Measurements from ENCODE around the gene ROMO1. TPM values are rescaled to one million over a fixed set of nuclear protein-coding genes. Genes with fewer than 3 reads are reported as not detected.
A peak's percentile ranks its signal among the peaks of the same experiment; 100 is the strongest.
"Not testable (repeated sequence)": the region's sequence is repeated elsewhere in the genome, so short reads cannot be mapped to it uniquely, and the experiment has no call there.

ROMO1 gene
- total RNA-seq, 1 donor from 2014 or later: 128 TPM

- Mint-ChIP-seq H3K27me3 (ENCODE audit: low read depth) (no peaks in the 10 kb centered on the region), H3K4me3 (ENCODE audit: unreplicated experiment) (no peak overlapping the region), H3K4me1 (ENCODE audit: low read depth) (peaks cover 20% of the 10 kb centered on the region), H3K36me3 (ENCODE audit: low read depth) (peaks cover 49% of the 10 kb centered on the region), H3K9me3 (ENCODE audit: low read depth) (no peaks in the 10 kb centered on the region), H3K27ac (ENCODE audit: unreplicated experiment) (peak overlapping the region; percentile 57)
- TF ChIP-seq CTCF (IDR thresholded peaks at IDR 0.05): no peak
- no peak for DNase-seq (ENCODE audit: low spot score)
Measured at GRCh38 chr20:35714127-35714526, 14.9 kb downstream of the ROMO1 start.

DNA sequence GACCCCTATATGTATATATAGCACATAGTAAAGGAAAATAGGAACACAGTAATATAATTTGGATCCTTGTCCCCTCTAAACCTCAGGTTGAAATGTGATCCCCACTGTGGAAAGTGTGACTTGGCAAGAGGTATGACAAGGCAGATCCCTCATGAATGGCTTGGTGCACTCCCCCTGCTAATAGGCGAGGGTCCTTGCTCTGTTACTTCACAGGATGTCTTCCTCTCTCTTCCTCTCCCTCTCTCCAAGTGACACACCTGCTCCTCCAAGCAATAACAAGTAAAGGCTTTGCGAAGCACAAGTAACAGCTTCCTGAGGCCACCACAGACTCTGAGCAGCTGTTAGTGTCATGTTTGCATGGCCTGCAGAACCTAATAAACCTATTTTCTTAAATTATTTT, 16.4 kb downstream of the ROMO1 start:
- Mint-ChIP-seq H3K4me3 (ENCODE audit: unreplicated experiment) (no peak overlapping the region), H3K36me3 (ENCODE audit: low read depth) (peaks cover 55% of the 10 kb centered on the region), H3K27ac (ENCODE audit: unreplicated experiment) (peak overlapping the region; percentile 80), H3K9me3 (ENCODE audit: low read depth) (no peaks in the 10 kb centered on the region), H3K4me1 (ENCODE audit: low read depth) (peaks cover 14% of the 10 kb centered on the region), H3K27me3 (ENCODE audit: low read depth) (no peaks in the 10 kb centered on the region)
- TF ChIP-seq CTCF (IDR thresholded peaks at IDR 0.05): no peak
- no peak for DNase-seq (ENCODE audit: low spot score)

GRCh38 chr20:35716330-35716729, 17.1 kb downstream of the ROMO1 start:
- peaks cover 54% of the 10 kb centered on the region for H3K36me3 Mint-ChIP-seq (ENCODE audit: low read depth)
- DNase-seq (ENCODE audit: low spot score): no peak
- H3K27me3 Mint-ChIP-seq (ENCODE audit: low read depth): no peaks in the 10 kb centered on the region
- TF ChIP-seq CTCF (IDR thresholded peaks at IDR 0.05): no peak
- H3K4me1 Mint-ChIP-seq (ENCODE audit: low read depth): peaks cover 10% of the 10 kb centered on the region
- no peak overlapping the region for H3K4me3 Mint-ChIP-seq (ENCODE audit: unreplicated experiment)
- H3K9me3 Mint-ChIP-seq (ENCODE audit: low read depth): no peaks in the 10 kb centered on the region
- no peak overlapping the region for H3K27ac Mint-ChIP-seq (ENCODE audit: unreplicated experiment)

DNA sequence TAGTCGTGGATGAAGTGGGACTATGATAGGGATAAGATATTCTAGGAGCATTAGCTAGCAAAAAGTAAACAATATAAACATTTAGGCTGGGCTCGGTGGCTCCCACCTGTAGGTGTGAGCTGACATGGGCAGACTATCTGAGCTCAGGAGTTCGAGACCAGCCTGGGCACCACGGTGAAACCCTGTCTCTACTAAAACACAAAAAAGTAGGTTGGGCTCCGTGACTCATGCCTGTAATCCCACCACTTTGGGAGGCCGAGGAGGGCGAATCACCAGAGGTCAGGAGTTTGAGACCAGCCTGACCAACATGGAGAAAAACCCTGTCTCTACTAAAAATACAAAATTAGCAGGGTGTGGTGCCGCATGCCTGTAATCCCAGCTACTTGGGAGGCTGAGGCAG, 19.1 kb downstream of the ROMO1 start:
- not testable (repeated sequence) for H3K4me3 Mint-ChIP-seq (ENCODE audit: unreplicated experiment); H3K27me3 Mint-ChIP-seq (ENCODE audit: low read depth); H3K9me3 Mint-ChIP-seq (ENCODE audit: low read depth); H3K4me1 Mint-ChIP-seq (ENCODE audit: low read depth); DNase-seq (ENCODE audit: low spot score)
- Mint-ChIP-seq H3K36me3 (ENCODE audit: low read depth) (peaks cover 55% of the 10 kb centered on the region), H3K27ac (ENCODE audit: unreplicated experiment) (peak overlapping the region; percentile 66)

DNA sequence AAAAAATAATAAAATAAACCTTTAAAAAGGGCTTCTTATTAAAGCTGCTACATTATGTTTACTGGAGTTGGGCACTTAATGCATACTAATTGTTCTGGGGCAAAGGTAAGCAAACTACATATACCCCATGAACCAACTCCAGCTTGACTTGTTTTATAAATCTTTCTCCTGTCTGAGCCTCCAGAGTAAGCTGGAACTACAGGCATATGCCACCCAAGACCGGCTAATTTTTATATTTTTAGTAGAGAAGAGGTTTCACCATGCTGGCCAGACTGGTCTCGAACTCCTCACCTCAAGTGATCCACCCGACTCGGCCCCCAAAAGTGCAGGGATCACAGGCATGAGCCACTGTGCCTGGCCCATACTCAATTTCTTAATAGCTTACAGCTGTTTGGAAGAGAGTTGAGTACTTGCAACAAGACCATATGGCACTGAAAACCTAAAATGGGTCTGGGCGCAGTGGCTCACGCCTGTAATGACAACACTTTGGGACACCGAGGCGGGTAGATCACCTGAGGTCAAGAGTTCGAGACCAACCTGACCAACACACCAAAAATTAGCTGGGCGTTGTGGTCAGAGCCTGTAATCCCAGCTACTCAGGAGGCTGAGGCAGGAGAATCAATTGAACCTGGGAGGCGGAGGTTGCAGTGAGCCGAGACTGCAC, 19.9 kb downstream of the ROMO1 start:
- Mint-ChIP-seq H3K27me3 (ENCODE audit: low read depth) (no peaks in the 10 kb centered on the region), H3K4me1 (ENCODE audit: low read depth) (peaks cover 4% of the 10 kb centered on the region), H3K9me3 (ENCODE audit: low read depth) (no peaks in the 10 kb centered on the region), H3K36me3 (ENCODE audit: low read depth) (peaks cover 54% of the 10 kb centered on the region), H3K27ac (ENCODE audit: unreplicated experiment) (peak overlapping the region; percentile 65), H3K4me3 (ENCODE audit: unreplicated experiment) (no peak overlapping the region)
- no peak for TF ChIP-seq CTCF (IDR thresholded peaks at IDR 0.05)
- DNase-seq (ENCODE audit: low spot score): no peak

DNA sequence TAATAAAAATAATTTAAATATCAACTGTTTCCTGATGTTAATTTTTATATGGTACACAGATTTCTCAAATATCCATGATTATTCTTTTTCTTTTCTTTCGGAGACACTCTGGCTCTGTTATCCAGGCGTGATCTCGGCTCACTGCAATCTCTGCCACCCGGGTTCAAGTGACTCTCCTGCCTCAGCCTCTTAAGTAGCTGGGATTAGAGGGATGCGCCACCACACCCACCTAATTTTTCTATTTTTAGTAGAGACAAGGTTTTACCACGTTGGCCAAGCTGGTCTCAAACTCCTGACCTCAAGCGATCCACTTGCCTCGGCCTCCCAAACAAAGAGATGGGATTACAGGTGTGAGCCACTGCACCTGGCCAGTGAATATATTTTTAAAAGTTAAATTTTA, 20.5 kb downstream of the ROMO1 start:
- Mint-ChIP-seq H3K27ac (ENCODE audit: unreplicated experiment) (no peak overlapping the region), H3K27me3 (ENCODE audit: low read depth) (no peaks in the 10 kb centered on the region), H3K4me1 (ENCODE audit: low read depth) (peaks cover 4% of the 10 kb centered on the region), H3K4me3 (ENCODE audit: unreplicated experiment) (no peak overlapping the region), H3K36me3 (ENCODE audit: low read depth) (peaks cover 55% of the 10 kb centered on the region), H3K9me3 (ENCODE audit: low read depth) (no peaks in the 10 kb centered on the region)
- DNase-seq (ENCODE audit: low spot score): no peak
- TF ChIP-seq CTCF (IDR thresholded peaks at IDR 0.05): no peak
